Activated CD8-positive, alpha-beta T cell treated with anti-CD3 and anti-CD28 coated beads for 36 hours (primary cell): Measurements from ENCODE around the gene ETS1. TPM values are rescaled to one million over a fixed set of nuclear protein-coding genes. Genes with fewer than 3 reads are reported as not detected.

ENCODE experiments used
- ATAC-seq: fragments of 200-7000 bp; cut with Tn5 transposase; one replicate; pipeline ENCODE4 v1.10.0; 2021; ENCODE audit warnings: mild to moderate bottlenecking, moderate library complexity
- CTCF ChIA-PET: fragments of 350-600 bp; sonication (Branson Sonifier 250); formaldehyde crosslinking; loops from one replicate; lab custom pipeline; 2021; ENCODE audit warnings: antibody characterized with exemption; lab: Charles Lee
- POLR2A ChIA-PET: fragments of 350-600 bp; sonication (Branson Sonifier 250); formaldehyde crosslinking; loops from one replicate; lab custom pipeline; 2021; ENCODE audit warnings: antibody characterized with exemption; lab: Charles Lee
- DNase-seq: peaks from one replicate; pipeline ENCODE4 v3.0.0-alpha.2; 2020
- H3K27ac Mint-ChIP-seq: one replicate; pipeline ENCODE4 v1.8.0; 2021; ENCODE audit warnings: mild to moderate bottlenecking, mixed read lengths
- H3K27me3 Mint-ChIP-seq: one replicate; pipeline ENCODE4 v1.8.0; 2021; ENCODE audit warnings: mixed read lengths
- H3K36me3 Mint-ChIP-seq: one replicate; pipeline ENCODE4 v1.8.0; 2021; ENCODE audit warnings: low read depth, mixed read lengths
- H3K4me1 Mint-ChIP-seq: one replicate; pipeline ENCODE4 v1.8.0; 2021; ENCODE audit warnings: low read depth, mixed read lengths
- H3K4me3 Mint-ChIP-seq: one replicate; pipeline ENCODE4 v1.8.0; 2021; ENCODE audit warnings: mild to moderate bottlenecking, moderate library complexity, mixed read lengths
- H3K9me3 Mint-ChIP-seq: one replicate; pipeline ENCODE4 v1.8.0; 2021; ENCODE audit warnings: mixed read lengths
- CTCF ChIP-seq: fragments of 200-600 bp; IDR thresholded peaks from one replicate; pipeline ENCODE4 v1.8.0; 2022; ENCODE audit warnings: antibody characterized with exemption, mild to moderate bottlenecking
- intact Hi-C: fragments of 100-400 bp; cut with micrococcal nuclease; formaldehyde crosslinking; loops from one replicate; pipeline ENCODE4 v1.10.0; 2022
- total RNA-seq, 2 experiments: library from RNA; stranded (reverse); gene quantifications; one replicate each; pipeline ENCODE4 v1.2.3, GENCODE V29; 2021

ETS1 gene
- total RNA-seq, 2 experiments from 2014 or later = 527 to 532 TPM

- H3K36me3 Mint-ChIP-seq = peaks cover 5% of the 10 kb centered on the region
- POLR2A ChIA-PET = interaction anchor here (1.2 kb wide), 1 partner anchor 14 kb away, joined by 4 read pairs; no protein-coding TSS in a partner anchor
- no peaks in the 10 kb centered on the region for H3K27me3 Mint-ChIP-seq
- peaks cover 70% of the 10 kb centered on the region for H3K4me1 Mint-ChIP-seq
- CTCF ChIA-PET = interaction anchor here (1.3 to 1.4 kb wide), 2 partner anchors 13 to 15 kb away, joined by 3 to 4 read pairs; no protein-coding TSS in a partner anchor
- H3K9me3 Mint-ChIP-seq = no peaks in the 10 kb centered on the region
- intact Hi-C loops = no loop called here
- ATAC-seq (peak; percentile 29), DNase-seq (peak; percentile 18)
- no peak for TF ChIP-seq CTCF
- no peak overlapping the region for H3K27ac Mint-ChIP-seq
- H3K4me3 Mint-ChIP-seq = no peak overlapping the region
These were observed 171.8 kb downstream of the ETS1 start for GRCh38 chr11:128415539-128415938.

- peak; percentile 63 for ATAC-seq
- no peaks in the 10 kb centered on the region for H3K9me3 Mint-ChIP-seq
- no peak for TF ChIP-seq CTCF
- POLR2A ChIA-PET = interaction anchor here (0.7 to 0.9 kb wide), 3 partner anchors 10 to 182 kb away, joined by 3 read pairs; no protein-coding TSS in a partner anchor
- H3K36me3 Mint-ChIP-seq = peaks cover 5% of the 10 kb centered on the region
- H3K27ac Mint-ChIP-seq = peak overlapping the region; percentile 27
- peaks cover 54% of the 10 kb centered on the region for H3K4me1 Mint-ChIP-seq
- intact Hi-C loops = no loop called here
- no peaks in the 10 kb centered on the region for H3K27me3 Mint-ChIP-seq
- CTCF ChIA-PET = interaction anchor here (0.7 to 3.0 kb wide), 3 partner anchors 8 to 241 kb away, joined by 4 to 16 read pairs (median 13); no protein-coding TSS in a partner anchor
- H3K4me3 Mint-ChIP-seq = no peak overlapping the region
- DNase-seq = no peak
These were observed 174.2 kb downstream of the ETS1 start for GRCh38 chr11:128412847-128413791.

- Mint-ChIP-seq H3K4me3 (peak overlapping the region; percentile 38), H3K27ac (peak overlapping the region; percentile 32), H3K27me3 (no peaks in the 10 kb centered on the region), H3K9me3 (no peaks in the 10 kb centered on the region), H3K4me1 (peaks cover 42% of the 10 kb centered on the region), H3K36me3 (peaks cover 5% of the 10 kb centered on the region)
- no peak for DNase-seq
- TF ChIP-seq CTCF = no peak
- intact Hi-C loops = no loop called here
- ChIA-PET POLR2A (interaction anchor here (0.9 to 2.8 kb wide), 3 partner anchors 8 to 61 kb away, joined by 3 to 6 read pairs (median 4); no protein-coding TSS in a partner anchor), CTCF (interaction anchor here (1.3 to 3.0 kb wide), 5 partner anchors 9 to 125 kb away, joined by 3 to 16 read pairs (median 3); no protein-coding TSS in a partner anchor)
- no peak for ATAC-seq
These were observed 175.5 kb downstream of the ETS1 start for GRCh38 chr11:128411812-128412211.

GRCh38 chr11:128411150-128411549 is 176.2 kb downstream of the ETS1 start:
- Mint-ChIP-seq H3K4me3 (no peak overlapping the region), H3K36me3 (peaks cover 5% of the 10 kb centered on the region), H3K9me3 (no peaks in the 10 kb centered on the region), H3K27ac (no peak overlapping the region), H3K4me1 (peaks cover 39% of the 10 kb centered on the region), H3K27me3 (no peaks in the 10 kb centered on the region)
- ChIA-PET POLR2A (interaction anchor here (0.6 to 2.8 kb wide), 5 partner anchors 9 to 282 kb away, joined by 3 to 6 read pairs (median 3); no protein-coding TSS in a partner anchor), CTCF (interaction anchor here (1.2 to 3.0 kb wide), 7 partner anchors 10 to 124 kb away, joined by 3 to 16 read pairs (median 3); no protein-coding TSS in a partner anchor)
- TF ChIP-seq CTCF = no peak
- DNase-seq (no peak), ATAC-seq (no peak)
- intact Hi-C loops = no loop called here
